Chondrocyte (in vitro differentiated cells): ENCODE results near the gene SLC17A8. TPM values are rescaled to one million over a fixed set of nuclear protein-coding genes. Genes with fewer than 3 reads are reported as not detected.

Experiments used
- DNase-seq: peaks from one replicate; pipeline ENCODE4 v3.0.0; 2021; ENCODE audit warnings: mixed read lengths, low spot score
- H3K27ac Mint-ChIP-seq: one replicate; pipeline ENCODE4 v1.8.0; 2021; ENCODE audit warnings: mild to moderate bottlenecking, moderate library complexity, mixed read lengths; ENCODE audit not compliant: unreplicated experiment
- H3K27me3 Mint-ChIP-seq: 2 replicates; pipeline ENCODE4 v1.8.0; 2021; ENCODE audit warnings: low read depth, mixed read lengths
- H3K36me3 Mint-ChIP-seq: 2 replicates; pipeline ENCODE4 v1.8.0; 2021; ENCODE audit warnings: low read depth, mixed read lengths
- H3K4me1 Mint-ChIP-seq: 2 replicates; pipeline ENCODE4 v1.8.0; 2021; ENCODE audit warnings: low read depth, mild to moderate bottlenecking, mixed read lengths
- H3K4me3 Mint-ChIP-seq: one replicate; pipeline ENCODE4 v1.8.0; 2021; ENCODE audit warnings: mild to moderate bottlenecking, moderate library complexity, mixed read lengths; ENCODE audit not compliant: unreplicated experiment
- H3K9me3 Mint-ChIP-seq: 2 replicates; pipeline ENCODE4 v1.8.0; 2021; ENCODE audit warnings: low read depth, mixed read lengths
- CTCF ChIP-seq: fragments of 200-600 bp; sonication (generic); IDR thresholded peaks from 2 replicates; pipeline ENCODE4 v1.5.0; 2021; ENCODE audit warnings: antibody characterized with exemption, mild to moderate bottlenecking, moderate library complexity
- total RNA-seq: library from RNA; stranded (reverse); gene quantifications from 3 replicates; pipeline ENCODE4 v1.2.1, GENCODE V29; 2021

The SLC17A8 gene
- total RNA-seq, 1 donor from 2014 or later, result not detected

DNA sequence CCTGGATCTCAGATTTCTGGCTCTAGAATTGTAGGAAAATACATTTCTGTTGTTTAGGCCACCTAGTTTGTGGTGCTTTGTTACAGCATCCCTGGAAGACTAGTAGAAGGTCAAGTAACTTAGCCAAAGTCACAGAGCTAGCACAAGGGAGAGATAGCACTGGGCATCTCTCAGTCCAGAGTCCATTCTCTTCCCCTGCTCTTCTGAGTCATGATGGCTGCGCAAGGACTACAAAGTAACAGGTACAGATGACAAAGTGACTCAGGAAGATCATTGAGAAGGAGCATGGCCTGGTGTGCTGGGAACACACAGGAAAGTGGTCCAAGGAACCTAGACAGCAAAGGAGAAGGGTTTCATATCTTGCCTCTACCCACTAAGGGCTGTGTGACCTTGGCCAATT is 19.3 kb downstream of the SLC17A8 start:
- TF ChIP-seq CTCF, result no peak
- Mint-ChIP-seq H3K4me1 (peaks cover 4% of the 10 kb centered on the region), H3K36me3 (no peaks in the 10 kb centered on the region), H3K9me3 (no peaks in the 10 kb centered on the region), H3K27me3 (peaks cover 10% of the 10 kb centered on the region), H3K27ac (no peak overlapping the region), H3K4me3 (no peak overlapping the region)
- no peak for DNase-seq

GRCh38 chr12:100381379-100381778 is 24.5 kb downstream of the SLC17A8 start:
- Mint-ChIP-seq H3K27me3 (peaks cover 8% of the 10 kb centered on the region), H3K4me1 (no peaks in the 10 kb centered on the region), H3K27ac (no peak overlapping the region), H3K9me3 (no peaks in the 10 kb centered on the region), H3K36me3 (no peaks in the 10 kb centered on the region), H3K4me3 (no peak overlapping the region)
- no peak for DNase-seq
- no peak for TF ChIP-seq CTCF

DNA sequence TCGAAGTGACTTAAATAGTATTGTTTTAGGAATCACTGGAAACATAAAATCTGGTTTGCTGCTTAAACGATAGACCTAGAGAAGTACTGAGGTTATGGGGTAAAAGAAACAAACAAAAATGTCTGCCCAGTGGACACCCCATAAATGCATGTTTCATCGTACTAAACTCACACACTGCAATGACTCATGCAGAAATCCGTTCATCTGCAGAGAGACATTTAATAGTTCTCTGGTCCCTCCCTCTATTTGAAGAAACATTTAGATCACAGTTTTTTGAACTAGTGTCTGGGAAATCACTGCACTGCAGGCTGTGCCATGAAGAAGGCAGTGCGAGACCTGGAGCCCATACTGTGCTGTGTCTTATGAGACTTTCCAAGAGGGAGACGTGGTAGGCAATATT is 25.5 kb downstream of the SLC17A8 start:
- Mint-ChIP-seq H3K27me3 (peaks cover 11% of the 10 kb centered on the region), H3K27ac (no peak overlapping the region), H3K36me3 (no peaks in the 10 kb centered on the region), H3K9me3 (no peaks in the 10 kb centered on the region), H3K4me3 (no peak overlapping the region), H3K4me1 (no peaks in the 10 kb centered on the region)
- DNase-seq, result no peak
- TF ChIP-seq CTCF, result no peak

- DNase-seq, result no peak
- no peak for TF ChIP-seq CTCF
- H3K9me3 Mint-ChIP-seq, result no peaks in the 10 kb centered on the region
- H3K4me1 Mint-ChIP-seq, result no peaks in the 10 kb centered on the region
- H3K27me3 Mint-ChIP-seq, result peaks cover 17% of the 10 kb centered on the region
- H3K36me3 Mint-ChIP-seq, result no peaks in the 10 kb centered on the region
- no peak overlapping the region for H3K27ac Mint-ChIP-seq
- no peak overlapping the region for H3K4me3 Mint-ChIP-seq
Measured at GRCh38 chr12:100383586-100384558, 27.0 kb downstream of the SLC17A8 start.

DNA sequence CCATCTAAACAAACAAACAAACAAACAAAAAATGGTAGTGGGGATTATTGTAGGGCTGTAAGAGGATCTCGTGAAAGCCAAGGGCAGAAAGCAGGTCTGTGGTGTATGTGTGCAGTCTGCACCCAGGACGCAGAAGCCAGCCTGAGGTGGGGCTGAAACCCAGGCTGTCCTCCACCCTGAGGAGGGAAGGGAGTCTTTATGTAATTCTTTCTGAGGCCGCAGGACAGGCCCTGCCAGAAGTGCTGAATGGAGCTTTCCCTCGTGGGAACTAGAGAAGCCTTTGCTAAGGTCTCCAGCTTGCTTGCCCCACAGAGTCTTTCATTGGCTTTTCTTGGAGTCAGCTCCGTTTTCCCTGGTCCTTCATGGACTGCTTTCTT is 27.7 kb downstream of the SLC17A8 start:
- no peak for DNase-seq
- Mint-ChIP-seq H3K27ac (no peak overlapping the region), H3K27me3 (peaks cover 19% of the 10 kb centered on the region), H3K4me1 (no peaks in the 10 kb centered on the region), H3K9me3 (no peaks in the 10 kb centered on the region), H3K36me3 (no peaks in the 10 kb centered on the region), H3K4me3 (no peak overlapping the region)
- no peak for TF ChIP-seq CTCF
